ENCODE measurements around the gene GRAMD2B.
"Not testable (repeated sequence)": the region's sequence is repeated elsewhere in the genome, so short reads cannot be mapped to it uniquely, and the experiment has no call there.

Gene GRAMD2B

DNA sequence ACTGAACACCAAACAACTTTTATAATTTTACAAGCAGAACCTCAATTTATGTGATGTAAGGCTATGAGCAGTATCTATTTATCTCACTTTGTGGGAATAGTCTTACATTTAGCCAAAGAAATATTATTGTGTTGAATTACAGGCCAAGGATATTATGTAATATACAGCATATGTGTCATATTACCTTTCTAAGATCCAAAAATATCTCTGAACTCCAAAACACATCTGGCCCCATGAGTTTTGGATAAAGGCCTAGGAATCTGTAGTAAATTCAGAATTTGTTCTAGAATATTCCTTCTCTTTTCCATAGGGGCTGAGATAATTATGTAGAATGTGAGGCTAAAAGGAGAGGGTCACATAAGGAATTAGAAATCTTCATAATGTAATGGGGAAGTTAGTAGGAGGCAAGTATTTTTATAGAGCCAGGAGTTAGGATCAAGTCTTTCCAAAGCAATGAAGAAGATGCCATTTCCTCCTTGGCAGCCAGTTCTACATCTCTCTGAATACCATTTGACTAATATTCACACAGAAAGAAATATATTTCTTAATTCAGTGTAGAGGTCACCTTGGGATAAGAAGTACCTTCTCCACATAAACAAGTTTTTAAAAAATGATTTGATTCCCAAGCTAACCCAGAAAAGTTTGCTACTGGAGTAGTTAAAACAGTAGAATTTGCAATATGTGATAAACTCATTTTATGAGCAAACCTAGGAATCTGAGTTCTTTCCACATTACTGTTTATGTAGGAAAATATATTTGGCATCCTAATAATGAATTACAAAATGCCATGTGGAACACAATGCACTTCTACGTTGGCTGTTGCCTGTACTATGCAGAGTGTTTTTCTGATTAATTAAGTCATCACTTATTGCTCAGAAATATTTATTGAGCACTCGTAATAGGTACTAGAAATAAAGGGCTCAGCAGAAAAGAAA is 20.3 kb upstream of the GRAMD2B start:
- DNase-seq (ENCODE audit: low read depth, low spot score): no peak
- no peak overlapping the region for H3K4me3 ChIP-seq (ENCODE audit: low read length)

DNA sequence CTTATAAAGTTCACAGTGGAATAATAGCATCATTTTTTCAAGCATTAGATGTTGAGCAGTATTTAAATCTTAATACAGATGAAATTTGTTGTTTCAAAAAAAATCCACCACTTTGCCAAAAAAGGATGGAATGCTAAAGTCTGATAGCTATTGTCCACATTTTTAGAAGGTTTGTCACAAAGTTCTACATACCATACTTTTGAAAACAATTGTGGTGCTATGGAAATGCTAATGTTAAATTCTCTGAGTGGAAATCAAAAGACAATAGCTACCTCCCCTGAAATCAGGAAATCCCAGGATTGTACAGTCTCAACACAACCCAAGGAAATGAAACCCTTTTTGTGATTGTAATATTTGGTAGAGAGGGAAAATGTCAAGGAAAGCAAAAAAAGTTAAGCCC is 19.3 kb upstream of the GRAMD2B start:
- H3K4me3 ChIP-seq (ENCODE audit: low read length): no peak overlapping the region
- no peak for DNase-seq (ENCODE audit: low read depth, low spot score)

DNA sequence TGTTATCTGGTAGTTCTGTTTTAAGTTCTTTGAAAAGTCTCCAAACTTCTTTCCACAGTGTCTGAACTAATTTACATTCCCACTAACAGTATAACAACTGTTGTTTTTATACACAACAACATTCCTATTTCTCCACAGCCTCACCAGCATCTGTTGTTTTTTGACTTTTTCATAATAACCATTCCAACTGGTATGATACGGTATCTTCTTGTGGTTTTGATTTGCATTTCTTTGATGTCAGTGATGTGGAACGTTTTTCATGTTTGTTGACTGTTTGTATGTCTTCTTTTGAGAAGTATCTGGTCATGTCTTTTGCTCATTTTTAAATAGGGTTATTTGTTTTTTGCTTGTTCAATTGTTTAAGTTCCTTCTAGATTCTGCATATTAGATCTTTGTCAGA is 12.6 kb upstream of the GRAMD2B start:
- no peak for DNase-seq (ENCODE audit: low read depth, low spot score)
- H3K4me3 ChIP-seq (ENCODE audit: low read length): no peak overlapping the region

DNA sequence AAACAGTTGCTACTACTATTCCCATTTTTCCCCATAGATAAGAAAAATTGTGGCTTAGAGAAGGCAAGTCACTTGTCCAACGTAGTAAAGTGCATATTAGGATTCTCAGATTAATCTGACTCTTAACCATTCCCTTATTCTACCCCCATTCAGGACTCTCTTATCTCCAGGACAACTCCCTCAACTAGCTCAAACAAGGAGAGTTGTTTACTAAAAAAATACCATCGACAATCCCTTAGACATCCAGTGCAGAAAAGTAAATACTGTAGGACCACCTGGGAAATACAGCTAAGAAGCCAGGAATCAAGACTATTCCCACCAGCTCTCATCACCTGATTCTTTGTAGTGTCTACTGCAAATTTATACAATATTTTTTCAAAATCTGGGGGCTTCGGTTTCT is 9.4 kb upstream of the GRAMD2B start:
- no peak overlapping the region for H3K4me3 ChIP-seq (ENCODE audit: low read length)
- DNase-seq (ENCODE audit: low read depth, low spot score): no peak

DNA sequence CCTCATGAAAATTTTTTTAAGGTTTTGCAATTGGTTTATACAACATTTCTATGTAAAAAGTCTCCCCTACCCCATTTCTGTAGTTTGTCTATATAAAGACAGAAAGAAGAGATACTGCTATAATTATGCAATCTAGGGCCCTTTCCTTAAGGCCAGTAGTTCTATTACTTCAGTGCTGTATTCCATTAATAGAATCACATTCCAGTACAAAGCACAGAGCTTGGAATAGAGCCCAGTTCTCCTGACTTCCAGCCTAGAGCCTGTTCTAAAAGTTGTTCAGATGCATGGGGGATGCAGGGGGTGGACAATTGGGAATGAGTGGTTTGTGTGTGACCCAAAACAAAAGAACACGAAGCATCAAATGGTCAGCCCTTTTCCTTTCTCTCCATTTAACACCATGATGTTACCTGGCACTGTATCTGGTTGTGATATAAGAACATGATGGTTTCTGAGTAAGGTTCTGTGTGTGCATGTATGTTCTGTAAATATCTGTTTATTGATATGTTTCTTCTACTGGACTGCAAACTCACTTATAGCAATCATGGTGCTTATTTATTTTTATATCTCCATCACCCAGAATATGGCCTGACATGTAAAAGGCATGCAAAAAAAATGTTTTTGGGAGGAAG is 8.2 kb upstream of the GRAMD2B start:
- no peak overlapping the region for H3K4me3 ChIP-seq (ENCODE audit: low read length)
- no peak for DNase-seq (ENCODE audit: low read depth, low spot score)

DNA sequence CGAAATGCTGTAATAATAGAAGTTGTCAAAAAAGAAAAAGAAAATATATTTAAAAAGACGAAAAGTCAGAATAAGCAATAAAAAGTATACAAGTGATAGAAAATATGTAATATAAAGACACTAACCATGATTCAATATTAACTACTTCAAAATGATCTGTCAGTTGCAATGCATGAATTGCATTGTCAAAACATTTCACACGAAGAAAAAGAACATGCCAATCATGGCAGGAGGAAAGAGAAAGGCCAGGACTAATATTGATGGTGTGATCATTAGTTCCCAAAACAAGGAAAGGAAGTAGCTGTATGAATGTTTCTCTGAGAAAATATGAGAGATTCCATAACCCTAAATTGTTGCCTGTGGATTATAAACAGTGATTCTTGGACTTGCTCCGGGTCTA is 7.4 kb upstream of the GRAMD2B start:
- H3K4me3 ChIP-seq (ENCODE audit: low read length): no peak overlapping the region
- DNase-seq (ENCODE audit: low read depth, low spot score): no peak

DNA sequence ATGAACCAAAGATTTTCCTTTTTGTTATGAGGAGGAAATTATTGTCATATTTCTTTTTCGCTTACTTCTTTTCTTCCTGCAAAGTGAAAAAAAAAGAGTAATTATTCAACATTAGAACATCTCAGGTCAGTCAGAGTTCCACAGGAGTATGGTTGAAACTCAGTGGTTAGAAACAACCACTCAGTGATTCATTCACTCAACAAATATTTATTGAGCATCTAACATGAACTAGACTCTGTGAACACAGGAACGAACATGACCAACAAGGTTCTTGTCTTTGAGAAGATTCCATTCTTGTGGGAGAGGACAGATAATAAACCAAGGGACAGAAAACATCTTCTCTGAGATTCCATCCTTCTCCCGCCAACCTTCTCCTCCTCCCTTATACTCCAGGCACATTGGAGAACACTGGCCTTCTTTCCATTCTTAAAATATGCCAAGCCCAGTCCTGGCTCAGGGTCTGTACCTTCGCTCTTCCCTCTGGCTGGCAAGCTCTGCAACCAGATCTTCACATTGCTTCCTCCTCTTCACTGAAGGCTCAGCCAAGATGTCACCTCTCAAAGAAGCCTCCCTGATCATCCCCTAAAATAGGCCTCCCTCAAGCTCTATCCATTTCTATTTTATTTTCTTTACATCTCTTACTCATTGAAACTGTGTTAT is 6.8 kb upstream of the GRAMD2B start:
- no peak for DNase-seq (ENCODE audit: low read depth, low spot score)
- H3K4me3 ChIP-seq (ENCODE audit: low read length): no peak overlapping the region

DNA sequence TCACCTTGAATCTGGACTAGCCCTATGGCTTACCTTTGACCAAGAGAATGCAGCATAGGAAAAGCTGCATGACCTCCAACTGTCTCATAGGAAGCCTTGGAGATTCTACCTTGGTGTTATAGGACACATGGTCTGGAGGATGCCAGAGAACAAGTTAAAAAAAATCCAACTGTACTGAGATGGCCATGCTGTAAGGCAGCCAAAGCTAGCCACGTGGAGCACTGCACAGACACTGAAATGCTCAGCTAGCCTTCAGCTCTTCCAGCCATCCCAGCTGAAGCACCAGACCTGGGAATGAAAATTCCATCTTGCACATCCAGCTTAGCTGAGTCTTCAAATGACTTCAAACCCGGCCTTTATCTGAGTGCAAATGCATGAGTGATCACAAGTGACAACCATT is 6.0 kb upstream of the GRAMD2B start:
- no peak for DNase-seq (ENCODE audit: low read depth, low spot score)
- H3K4me3 ChIP-seq (ENCODE audit: low read length): no peak overlapping the region

DNA sequence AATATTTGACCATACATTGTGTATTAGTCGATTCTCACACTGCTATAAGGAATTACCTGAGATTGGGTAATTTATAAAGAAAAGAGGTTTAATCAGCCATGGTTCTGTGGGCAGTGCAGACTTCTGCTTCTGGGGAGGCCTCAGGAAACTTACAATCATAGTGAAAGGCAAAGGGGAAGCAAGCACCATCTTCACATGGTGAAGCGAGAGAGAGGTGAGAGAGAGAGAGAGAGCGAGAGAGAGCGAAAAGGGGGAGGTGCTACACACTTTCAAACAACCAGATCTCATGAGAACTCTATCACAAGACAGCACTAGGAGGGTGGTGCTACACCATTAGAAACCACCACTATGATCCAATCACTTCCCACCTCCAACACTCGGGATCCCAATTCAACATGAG is 4.1 kb upstream of the GRAMD2B start:
- no peak for DNase-seq (ENCODE audit: low read depth, low spot score)

DNA sequence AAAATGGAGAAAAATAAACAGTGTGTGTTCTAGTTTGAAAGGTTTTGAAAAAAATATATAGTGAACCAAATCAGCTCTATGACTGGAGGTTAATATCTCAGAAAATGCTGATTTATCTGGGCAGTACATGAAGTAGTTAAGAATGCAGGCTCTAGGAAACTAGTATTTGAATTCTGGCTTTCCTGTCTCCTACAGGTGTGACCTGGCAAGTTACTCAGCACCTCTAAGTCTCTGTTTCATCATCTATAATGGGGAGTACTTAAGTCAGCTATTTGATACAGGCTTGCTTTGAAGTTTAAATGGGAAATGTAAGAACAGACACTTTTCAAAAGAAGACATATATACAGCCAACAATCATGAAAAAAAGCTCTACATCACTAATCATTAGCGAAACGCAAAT is 5.2 kb downstream of the GRAMD2B start:
- no peak overlapping the region for H3K4me3 ChIP-seq (ENCODE audit: low read length)
- no peak for DNase-seq (ENCODE audit: low read depth, low spot score)

More for the DNA sequence above, 4.1 kb upstream of the GRAMD2B start:
- no peak overlapping the region for H3K4me3 ChIP-seq (ENCODE audit: low read length)

DNA sequence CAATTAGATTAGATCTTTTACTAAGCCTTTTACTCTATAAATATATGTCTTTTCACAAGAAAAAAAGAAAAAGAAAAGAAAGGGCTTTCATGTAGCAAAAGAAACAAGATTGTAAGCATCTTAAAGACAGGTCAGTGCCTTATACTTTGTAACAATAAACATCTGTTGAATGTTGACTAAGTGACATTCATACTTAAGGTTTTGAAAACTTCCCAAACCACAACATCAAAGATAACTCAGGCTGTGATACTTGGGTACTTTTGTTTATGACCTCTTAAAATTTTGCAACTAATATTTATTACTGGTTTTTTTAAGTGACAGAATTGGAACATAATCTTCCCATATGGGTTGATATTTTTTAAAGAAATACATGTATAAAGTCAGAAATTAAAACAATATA is 7.4 kb downstream of the GRAMD2B start:
- DNase-seq (ENCODE audit: low read depth, low spot score): no peak
- no peak overlapping the region for H3K4me3 ChIP-seq (ENCODE audit: low read length)

DNA sequence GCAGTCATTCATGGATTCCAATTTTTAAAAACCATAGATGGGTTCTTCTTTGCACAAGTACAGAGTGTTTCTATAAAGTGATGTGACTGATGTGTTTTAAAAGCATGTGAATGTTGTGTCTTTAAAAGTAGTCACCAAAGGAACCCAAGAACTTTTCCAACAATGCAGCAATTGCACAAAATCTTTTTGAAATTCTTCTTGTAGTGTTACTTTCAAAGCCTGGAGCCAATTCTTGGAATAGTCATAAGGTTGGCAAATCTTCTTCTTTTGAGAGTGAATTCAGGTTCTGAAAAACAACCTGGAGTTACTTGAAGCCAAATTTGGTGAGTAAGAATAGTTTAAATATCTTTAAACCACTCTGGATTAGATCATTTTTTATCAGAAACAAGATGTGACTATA is 10.5 kb downstream of the GRAMD2B start:
- no peak overlapping the region for H3K4me3 ChIP-seq (ENCODE audit: low read length)
- no peak for DNase-seq (ENCODE audit: low read depth, low spot score)

DNA sequence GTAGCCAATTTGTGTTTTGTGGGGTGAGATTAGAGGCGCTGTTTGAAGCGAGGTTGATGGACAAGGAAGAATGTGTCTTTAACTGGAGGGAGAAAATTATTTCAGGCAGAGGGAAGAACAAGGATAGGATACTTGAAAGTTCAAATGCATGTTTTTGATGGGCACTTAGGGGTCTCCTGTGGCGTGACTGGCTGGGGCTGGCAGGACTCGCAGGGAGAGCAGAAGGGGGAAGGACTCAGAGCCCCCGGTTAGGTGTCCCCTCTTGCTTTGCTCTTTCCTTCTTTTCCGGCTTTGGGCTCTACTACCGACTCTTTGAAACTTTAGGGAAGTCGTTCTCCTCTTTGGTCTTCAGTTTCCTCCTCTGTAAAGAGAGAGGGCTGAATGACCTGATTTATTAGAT is 12.1 kb downstream of the GRAMD2B start:
- no peak overlapping the region for H3K4me3 ChIP-seq (ENCODE audit: low read length)
- DNase-seq (ENCODE audit: low read depth, low spot score): no peak

DNA sequence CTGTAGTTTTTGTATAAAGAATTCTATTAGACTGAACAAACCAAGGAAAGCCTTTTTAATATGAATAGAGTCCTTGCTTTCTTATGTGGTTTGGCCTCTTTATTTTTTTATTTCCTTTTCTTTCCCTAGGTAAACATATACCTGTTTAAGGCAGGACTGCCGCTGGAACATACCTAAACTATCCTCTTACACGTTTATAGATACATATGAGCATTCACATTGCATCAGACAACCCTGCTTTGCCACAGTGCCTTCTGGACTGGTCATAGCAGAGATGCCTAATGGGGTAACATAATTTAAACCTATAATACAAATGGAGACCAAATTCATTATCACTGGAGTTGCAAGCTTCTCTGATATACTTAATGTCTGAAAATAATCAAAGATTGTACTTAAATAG is 12.5 kb downstream of the GRAMD2B start:
- no peak for DNase-seq (ENCODE audit: low read depth, low spot score)
- H3K4me3 ChIP-seq (ENCODE audit: low read length): no peak overlapping the region

DNA sequence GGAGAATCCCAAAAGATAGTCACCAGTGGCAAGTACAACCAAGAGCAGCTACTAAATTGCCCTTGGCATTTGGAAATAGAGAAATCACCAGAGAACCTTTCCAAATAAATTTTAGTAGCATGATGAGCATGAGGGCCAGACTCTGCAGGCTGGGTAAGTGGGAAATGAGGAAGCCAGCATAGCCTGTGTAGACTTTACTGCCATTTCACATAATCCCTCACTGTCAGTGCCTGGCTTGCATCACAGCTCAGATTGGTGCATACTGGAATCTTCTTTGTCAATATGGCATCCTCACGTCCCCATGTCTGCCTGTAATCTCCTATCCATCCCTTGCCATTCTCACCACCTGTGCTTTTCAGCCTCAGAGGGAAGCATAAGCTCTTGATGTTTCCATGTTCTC is 14.5 kb downstream of the GRAMD2B start:
- no peak for DNase-seq (ENCODE audit: low read depth, low spot score)
- no peak overlapping the region for H3K4me3 ChIP-seq (ENCODE audit: low read length)

DNA sequence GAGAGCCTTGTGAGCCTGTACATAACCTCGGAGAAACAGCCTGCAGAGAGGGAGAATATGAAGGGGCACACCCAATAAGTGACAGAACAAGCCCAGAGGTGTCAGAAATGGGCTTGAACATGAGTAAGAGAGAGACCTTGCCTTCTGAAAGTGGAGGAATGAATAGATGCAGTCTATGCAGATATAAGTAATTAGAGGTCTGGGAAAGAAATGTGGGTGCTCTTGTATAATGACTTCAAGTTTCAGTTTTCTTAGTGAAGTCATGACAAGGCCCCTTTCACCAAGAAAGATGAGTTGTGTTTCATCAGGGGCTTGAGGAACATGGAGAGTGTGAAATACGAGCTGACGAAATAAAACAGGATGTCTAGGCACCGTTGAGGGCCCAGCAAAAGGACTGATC is 15.1 kb downstream of the GRAMD2B start:
- no peak overlapping the region for H3K4me3 ChIP-seq (ENCODE audit: low read length)
- no peak for DNase-seq (ENCODE audit: low read depth, low spot score)

DNA sequence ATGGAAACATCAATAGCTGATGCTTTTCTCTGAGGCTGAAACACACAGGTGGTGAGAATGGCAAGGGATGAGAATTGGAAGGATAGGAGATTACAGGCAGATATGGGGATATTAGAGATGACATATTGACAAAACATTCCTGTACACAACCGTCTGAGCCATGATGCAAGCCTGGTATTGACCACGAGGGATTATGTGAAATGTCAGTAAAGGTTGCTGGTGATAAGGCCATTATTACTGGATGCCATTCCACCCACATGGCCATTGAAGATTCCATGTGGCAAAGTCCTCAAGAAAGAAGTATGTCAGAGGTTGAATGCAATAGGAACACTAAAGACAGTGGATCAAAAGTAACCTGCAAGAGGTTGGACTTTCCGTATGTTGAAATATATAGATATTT is 15.7 kb downstream of the GRAMD2B start:
- no peak for DNase-seq (ENCODE audit: low read depth, low spot score)
- H3K4me3 ChIP-seq (ENCODE audit: low read length): no peak overlapping the region

DNA sequence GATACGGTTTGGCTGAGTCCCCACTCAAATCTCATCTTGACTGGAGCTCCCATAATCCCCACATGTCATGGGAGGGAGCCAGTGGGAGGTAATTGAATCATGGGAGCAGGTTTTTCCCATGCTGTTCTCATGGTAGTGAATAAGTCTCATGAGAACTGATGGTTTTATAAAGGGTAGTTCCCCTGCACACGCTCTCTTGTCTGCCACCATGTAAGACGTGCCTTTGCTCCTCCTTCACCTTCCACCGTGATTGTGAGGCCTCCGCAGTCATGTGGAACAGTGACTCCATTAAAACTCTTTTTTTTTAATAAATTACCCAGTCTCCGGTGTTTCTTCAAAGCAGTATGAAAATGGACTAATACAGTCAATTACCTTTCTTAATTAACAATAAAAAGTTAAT is 16.5 kb downstream of the GRAMD2B start:
- DNase-seq (ENCODE audit: low read depth, low spot score): not testable (repeated sequence)

DNA sequence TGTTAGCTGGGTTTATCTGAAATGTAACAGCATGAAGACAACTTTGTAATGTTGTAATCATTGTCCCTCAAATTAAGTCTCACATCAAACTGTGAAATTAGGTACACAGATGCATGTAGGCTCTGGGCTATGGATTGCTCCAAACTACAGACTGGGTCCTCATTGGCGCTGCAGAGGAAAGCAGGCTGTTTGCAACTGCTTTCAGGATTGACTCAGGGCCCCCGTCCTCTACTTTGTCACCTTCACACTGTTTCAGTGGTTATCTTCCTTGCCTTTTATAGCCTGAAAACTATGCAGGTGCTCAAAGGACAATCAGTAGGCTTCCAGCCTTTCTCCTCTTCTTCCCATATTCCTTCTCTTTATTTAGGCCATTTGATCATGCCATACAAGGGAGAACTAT is 18.0 kb downstream of the GRAMD2B start:
- H3K4me3 ChIP-seq (ENCODE audit: low read length): no peak overlapping the region
- no peak for DNase-seq (ENCODE audit: low read depth, low spot score)

More for the DNA sequence above, 16.5 kb downstream of the GRAMD2B start:
- not testable (repeated sequence) for H3K4me3 ChIP-seq (ENCODE audit: low read length)

DNA sequence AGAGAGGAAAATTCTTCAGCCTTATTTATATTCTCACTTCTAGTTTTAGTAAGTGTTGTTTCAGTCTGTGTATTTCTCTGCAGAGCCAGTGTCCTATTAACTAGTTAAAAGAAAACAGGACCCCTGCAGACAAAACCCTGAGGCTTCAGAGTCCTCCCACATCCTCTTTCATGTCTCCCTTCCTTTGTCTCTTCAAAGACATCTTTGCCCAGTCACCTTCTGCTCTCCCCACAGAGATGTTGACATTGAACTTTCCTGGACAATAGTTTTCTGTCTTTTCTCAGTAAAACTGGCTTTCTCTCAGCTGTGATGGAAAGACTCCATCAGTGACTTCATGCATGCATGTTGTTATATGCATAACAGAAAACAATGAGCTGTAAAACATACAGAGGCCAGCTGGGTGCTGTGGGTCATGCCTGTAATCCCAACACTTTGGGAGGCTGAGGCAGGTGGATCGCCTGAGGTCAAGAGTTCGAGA is 20.2 kb downstream of the GRAMD2B start:
- DNase-seq (ENCODE audit: low read depth, low spot score): no peak
- no peak overlapping the region for H3K4me3 ChIP-seq (ENCODE audit: low read length)
